AG09309 (cell line): ENCODE results near the gene KLK1.

Experiments used
- DNase-seq: peaks from one replicate; pipeline ENCODE4 v3.0.0-alpha.2; 2010; ENCODE audit warnings: low read depth
- H3K4me3 ChIP-seq: 2 replicates; pipeline ENCODE4 v1.5.1; 2011; ENCODE audit warnings: mild to moderate bottlenecking, low read depth, low read length, moderate library complexity; ENCODE audit not compliant: control insufficient read depth
- CTCF ChIP-seq: IDR thresholded peaks from 2 replicates; pipeline ENCODE4 v1.5.1; 2011; ENCODE audit warnings: mild to moderate bottlenecking, low read depth, low read length, inconsistent platforms; ENCODE audit not compliant: insufficient read depth, control insufficient read depth; ENCODE audit errors: missing control alignments

The KLK1 gene

DNA sequence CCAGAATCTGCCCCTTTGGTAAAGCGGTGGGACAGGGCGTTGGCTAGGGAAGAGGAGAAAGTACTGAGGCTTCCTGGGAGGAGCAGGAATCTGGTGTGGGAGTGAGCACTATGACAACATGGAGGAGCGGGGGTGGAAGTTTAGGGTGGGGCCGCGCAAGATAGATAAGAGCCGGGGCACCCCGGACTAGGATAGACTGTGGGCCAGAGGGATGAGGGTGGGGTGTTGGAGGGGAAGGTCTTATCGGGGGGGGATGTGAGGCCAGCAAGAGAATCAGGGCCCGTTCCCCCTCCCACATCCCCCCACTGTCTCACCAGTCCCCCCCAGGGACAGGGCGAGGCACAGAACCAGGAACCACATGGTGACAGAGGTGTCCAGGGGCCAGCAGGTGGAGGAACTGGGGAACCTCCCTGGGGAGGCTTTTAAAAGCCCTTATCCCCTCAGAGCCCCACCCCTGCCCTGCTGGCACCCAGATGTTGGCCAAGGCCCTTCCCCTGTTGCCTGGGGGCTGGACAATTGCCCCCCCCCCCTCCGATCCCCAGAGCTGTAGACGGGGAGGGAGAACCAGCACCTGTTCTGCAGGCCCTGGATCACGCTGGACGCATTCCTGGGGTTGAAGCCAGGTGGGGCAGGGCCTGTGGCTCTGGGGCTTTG lies at the start of gene KLK1:
TSS of gene KLK1 (minus strand) at position 399 of the 654 bp plus-strand sequence. CDS start at position 360, 39 bp downstream.
- TF ChIP-seq CTCF: no peak
- H3K4me3 ChIP-seq: no peak within 1 kb of the TSS
- no peak for DNase-seq

- TF ChIP-seq CTCF: no peak
- no peak within 1 kb of the TSS for H3K4me3 ChIP-seq
- no peak for DNase-seq
Observed at GRCh38 chr19:50873056-50873455, 49.5 kb upstream of the KLK1 start, which contains the start of gene KLK2. TSS of gene KLK2 (plus strand) at chr19:50873439. CDS start at chr19:50873474, 35 bp downstream.

DNA sequence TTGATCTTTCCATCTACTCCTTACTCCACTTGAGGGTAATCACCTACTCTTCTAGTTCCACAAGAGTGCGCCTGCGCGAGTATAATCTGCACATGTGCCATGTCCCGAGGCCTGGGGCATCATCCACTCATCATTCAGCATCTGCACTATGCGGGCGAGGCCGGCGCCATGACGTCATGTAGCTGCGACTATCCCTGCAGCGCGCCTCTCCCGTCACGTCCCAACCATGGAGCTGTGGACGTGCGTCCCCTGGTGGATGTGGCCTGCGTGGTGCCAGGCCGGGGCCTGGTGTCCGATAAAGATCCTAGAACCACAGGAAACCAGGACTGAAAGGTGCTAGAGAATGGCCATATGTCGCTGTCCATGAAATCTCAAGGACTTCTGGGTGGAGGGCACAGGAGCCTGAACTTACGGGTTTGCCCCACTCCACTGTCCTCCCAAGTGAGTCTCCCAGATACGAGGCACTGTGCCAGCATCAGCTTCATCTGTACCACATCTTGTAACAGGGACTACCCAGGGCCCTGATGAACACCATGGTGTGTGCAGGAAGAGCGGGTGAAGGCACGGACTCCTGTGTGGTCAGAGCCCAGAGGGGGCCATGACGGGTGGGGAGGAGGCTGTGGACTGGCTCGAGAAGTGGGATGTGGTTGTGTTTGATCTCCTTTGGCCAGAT lies 47.0 kb upstream of the KLK1 start:
- H3K4me3 ChIP-seq: no peak overlapping the region
- TF ChIP-seq CTCF: no peak
- no peak for DNase-seq

GRCh38 chr19:50869479-50869878 lies 45.9 kb upstream of the KLK1 start:
- no peak overlapping the region for H3K4me3 ChIP-seq
- DNase-seq: no peak
- TF ChIP-seq CTCF: no peak

DNA sequence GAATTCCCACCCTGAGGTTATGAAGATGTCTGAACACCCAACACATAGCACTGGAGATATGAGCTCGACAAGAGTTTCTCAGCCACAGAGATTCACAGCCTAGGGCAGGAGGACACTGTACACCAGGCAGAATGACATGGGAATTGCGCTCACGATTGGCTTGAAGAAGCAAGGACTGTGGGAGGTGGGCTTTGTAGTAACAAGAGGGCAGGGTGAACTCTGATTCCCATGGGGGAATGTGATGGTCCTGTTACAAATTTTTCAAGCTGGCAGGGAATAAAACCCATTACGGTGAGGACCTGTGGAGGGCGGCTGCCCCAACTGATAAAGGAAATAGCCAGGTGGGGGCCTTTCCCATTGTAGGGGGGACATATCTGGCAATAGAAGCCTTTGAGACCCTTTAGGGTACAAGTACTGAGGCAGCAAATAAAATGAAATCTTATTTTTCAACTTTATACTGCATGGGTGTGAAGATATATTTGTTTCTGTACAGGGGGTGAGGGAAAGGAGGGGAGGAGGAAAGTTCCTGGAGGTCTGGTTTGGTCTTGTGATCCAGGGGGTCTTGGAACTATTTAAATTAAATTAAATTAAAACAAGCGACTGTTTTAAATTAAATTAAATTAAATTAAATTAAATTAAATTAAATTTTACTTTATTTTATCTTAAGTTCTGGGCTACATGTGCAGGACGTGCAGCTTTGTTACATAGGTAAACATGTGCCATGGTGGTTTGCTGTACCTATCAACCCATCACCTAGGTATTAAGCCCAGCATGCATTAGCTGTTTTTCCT lies 38.1 kb upstream of the KLK1 start:
- no peak overlapping the region for H3K4me3 ChIP-seq
- no peak for TF ChIP-seq CTCF
- no peak for DNase-seq

DNA sequence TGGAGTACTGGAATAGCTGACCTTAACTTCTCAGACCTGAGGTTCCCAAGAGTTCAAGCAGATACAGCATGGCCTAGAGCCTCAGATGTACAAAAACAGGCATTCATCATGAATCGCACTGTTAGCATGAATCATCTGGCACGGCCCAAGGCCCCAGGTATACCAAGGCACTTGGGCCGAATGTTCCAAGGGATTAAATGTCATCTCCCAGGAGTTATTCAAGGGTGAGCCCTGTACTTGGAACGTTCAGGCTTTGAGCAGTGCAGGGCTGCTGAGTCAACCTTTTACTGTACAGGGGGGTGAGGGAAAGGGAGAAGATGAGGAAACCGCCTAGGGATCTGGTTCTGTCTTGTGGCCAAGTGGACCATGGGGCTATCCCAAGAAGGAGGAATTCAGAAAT lies 37.4 kb upstream of the KLK1 start:
- H3K4me3 ChIP-seq: no peak overlapping the region
- no peak for DNase-seq
- no peak for TF ChIP-seq CTCF
